Stimulated activated naive CD8-positive, alpha-beta T cell treated with anti-CD3 and anti-CD28 coated beads, Interleukin-15, Interleukin-2, amounts not matched to agents 100 ng/mL and 50 ng/mL, for 24 hours (primary cell): ENCODE data around the gene ECT2L.

Experiments
- H3K27ac Mint-ChIP-seq: one replicate; pipeline ENCODE4 v1.8.0; 2021; ENCODE audit warnings: mild to moderate bottlenecking, mixed read lengths
- H3K27me3 Mint-ChIP-seq: one replicate; pipeline ENCODE4 v1.8.0; 2021; ENCODE audit warnings: mixed read lengths
- H3K36me3 Mint-ChIP-seq: one replicate; pipeline ENCODE4 v1.8.0; 2021; ENCODE audit warnings: low read depth, mixed read lengths
- H3K4me1 Mint-ChIP-seq: one replicate; pipeline ENCODE4 v1.8.0; 2021; ENCODE audit warnings: low read depth, mixed read lengths
- H3K4me3 Mint-ChIP-seq: one replicate; pipeline ENCODE4 v1.8.0; 2021; ENCODE audit warnings: mild to moderate bottlenecking, mixed read lengths
- H3K9me3 Mint-ChIP-seq: one replicate; pipeline ENCODE4 v1.8.0; 2021; ENCODE audit warnings: mixed read lengths

ECT2L gene

DNA sequence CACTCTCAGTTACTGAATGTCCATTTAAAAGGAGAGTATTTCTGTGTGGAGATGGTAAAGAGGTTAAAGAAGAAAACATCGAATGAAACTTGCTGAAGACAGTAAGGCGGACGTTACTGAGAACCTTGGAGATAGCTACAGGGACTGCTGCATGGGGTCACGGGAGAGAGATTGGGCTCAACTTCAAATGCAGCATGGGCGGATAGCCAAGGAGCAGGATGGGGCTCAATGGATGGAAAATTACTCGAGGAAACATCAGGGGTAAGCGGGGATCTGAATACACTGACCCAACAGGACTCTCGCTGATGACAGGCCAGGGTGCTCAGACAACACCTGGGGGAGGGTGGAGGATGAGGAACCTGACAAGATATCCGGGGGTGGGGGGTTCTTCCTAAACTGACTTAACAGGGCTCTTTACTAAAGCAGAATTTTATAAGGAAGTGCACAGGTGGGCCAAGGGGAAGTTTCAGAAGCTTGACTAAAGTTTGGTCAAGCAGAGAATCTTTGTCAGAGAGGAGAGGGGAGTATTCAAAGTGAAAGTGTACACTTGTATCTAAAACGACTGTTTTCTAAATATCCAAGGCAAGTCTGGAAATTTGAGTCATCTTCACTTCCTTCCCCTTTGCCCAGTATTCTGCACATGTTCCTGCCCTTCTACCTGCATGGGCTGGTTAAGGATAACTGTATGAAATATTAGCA, 22.8 kb downstream of the ECT2L start:
- peaks cover 41% of the 10 kb centered on the region for H3K4me1 Mint-ChIP-seq
- H3K27ac Mint-ChIP-seq: peak overlapping the region; percentile 90
- no peaks in the 10 kb centered on the region for H3K27me3 Mint-ChIP-seq
- peak overlapping the region; percentile 49 for H3K4me3 Mint-ChIP-seq
- no peaks in the 10 kb centered on the region for H3K9me3 Mint-ChIP-seq
- H3K36me3 Mint-ChIP-seq: no peaks in the 10 kb centered on the region

- Mint-ChIP-seq H3K27ac (no peak overlapping the region), H3K9me3 (no peaks in the 10 kb centered on the region), H3K27me3 (no peaks in the 10 kb centered on the region), H3K4me3 (no peak overlapping the region), H3K4me1 (peaks cover 40% of the 10 kb centered on the region), H3K36me3 (no peaks in the 10 kb centered on the region)
Observed at GRCh38 chr6:138821519-138821918, 25.6 kb downstream of the ECT2L start.

DNA sequence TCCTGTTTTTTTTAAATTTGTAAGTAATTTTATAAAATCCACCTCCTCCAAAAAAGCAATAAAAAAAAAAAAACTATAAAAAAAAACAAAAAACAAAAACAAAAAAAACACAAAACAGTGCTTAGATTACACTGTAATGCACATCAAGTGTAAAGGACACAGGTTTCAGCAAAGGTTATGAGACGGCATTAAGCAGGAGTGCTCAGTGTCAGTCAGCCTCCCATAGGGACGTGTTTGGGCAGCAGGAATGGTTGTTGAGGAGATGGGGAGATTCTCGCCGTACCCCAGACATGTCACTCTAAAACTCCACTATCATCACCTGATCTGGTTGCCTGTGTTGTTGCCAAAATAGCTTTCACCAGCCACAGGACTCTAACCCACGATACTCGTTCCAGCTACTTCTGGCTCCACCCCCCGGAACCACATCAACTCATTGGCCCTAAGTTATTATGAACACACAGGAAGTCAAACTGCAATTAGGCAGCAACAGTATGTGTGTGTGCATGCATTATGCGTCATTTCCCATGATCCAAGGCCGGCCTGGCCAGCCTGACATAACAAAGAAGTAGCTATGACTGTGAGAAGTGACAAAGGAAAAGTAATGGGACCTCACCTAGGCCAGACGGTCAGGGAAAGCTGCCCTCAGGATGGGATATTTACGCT, 28.7 kb downstream of the ECT2L start:
- H3K4me1 Mint-ChIP-seq: peaks cover 14% of the 10 kb centered on the region
- H3K9me3 Mint-ChIP-seq: no peaks in the 10 kb centered on the region
- H3K27ac Mint-ChIP-seq: peak overlapping the region; percentile 3
- H3K27me3 Mint-ChIP-seq: no peaks in the 10 kb centered on the region
- H3K4me3 Mint-ChIP-seq: no peak overlapping the region
- H3K36me3 Mint-ChIP-seq: no peaks in the 10 kb centered on the region

GRCh38 chr6:138830248-138830647, 34.4 kb downstream of the ECT2L start:
- no peak overlapping the region for H3K4me3 Mint-ChIP-seq
- H3K9me3 Mint-ChIP-seq: no peaks in the 10 kb centered on the region
- H3K4me1 Mint-ChIP-seq: no peaks in the 10 kb centered on the region
- H3K36me3 Mint-ChIP-seq: no peaks in the 10 kb centered on the region
- H3K27me3 Mint-ChIP-seq: no peaks in the 10 kb centered on the region
- H3K27ac Mint-ChIP-seq: no peak overlapping the region

DNA sequence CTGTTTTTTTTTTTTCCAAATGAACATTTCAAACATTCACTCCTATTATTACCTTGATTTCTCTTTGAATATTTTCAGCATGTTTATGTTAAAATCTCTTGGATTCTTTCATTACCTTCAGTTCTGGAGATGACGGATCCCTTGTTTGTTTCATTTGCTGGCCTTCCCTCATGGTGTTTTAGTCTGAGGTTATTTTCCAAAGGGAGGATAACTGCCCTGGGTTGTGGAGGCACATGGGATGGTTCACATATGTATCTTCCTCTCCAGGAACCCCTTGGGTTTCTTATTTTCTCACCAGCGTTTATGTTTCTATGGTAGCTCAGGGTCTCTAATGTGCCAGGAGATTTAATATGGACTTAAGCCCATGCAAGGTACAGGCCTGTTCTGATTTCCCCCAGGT, 36.3 kb downstream of the ECT2L start:
- Mint-ChIP-seq H3K36me3 (no peaks in the 10 kb centered on the region), H3K9me3 (no peaks in the 10 kb centered on the region), H3K27ac (no peak overlapping the region), H3K4me1 (no peaks in the 10 kb centered on the region), H3K27me3 (no peaks in the 10 kb centered on the region), H3K4me3 (no peak overlapping the region)

DNA sequence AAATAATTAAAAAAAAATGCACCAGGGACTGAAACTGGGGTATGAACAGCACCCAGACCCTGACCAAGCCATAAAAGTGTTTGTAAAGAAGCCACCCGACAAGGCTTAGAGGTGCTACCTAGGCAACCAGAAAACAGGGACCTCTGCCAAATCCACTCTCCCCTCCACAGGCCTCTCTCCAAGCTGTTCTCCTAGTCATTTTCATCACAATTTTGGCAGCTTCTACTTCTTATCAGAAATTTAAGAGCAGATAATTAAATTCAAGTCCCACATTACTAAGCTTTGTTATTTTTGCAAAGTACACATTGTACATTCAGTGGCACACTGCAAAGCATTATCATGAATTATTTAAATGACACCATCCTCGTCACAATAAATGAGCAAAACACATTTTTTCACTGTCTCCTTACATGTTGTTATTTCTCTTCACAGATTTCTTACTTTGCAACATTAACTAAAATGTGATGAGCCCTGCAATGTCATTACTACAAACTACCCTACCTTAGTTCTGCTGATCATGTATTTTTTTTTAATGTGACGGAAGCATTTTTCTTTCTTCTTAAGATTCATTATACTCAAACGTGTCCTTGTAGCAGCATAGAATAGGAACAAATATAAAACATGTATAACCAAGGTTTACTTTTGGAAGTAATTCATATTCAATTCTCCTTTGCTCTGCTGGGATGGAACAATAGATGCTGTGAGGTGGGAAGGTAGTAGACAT, 38.1 kb downstream of the ECT2L start:
- Mint-ChIP-seq H3K36me3 (no peaks in the 10 kb centered on the region), H3K27ac (no peak overlapping the region), H3K4me3 (no peak overlapping the region), H3K27me3 (no peaks in the 10 kb centered on the region), H3K4me1 (no peaks in the 10 kb centered on the region), H3K9me3 (no peaks in the 10 kb centered on the region)

- Mint-ChIP-seq H3K27ac (no peak overlapping the region), H3K27me3 (no peaks in the 10 kb centered on the region), H3K4me1 (no peaks in the 10 kb centered on the region), H3K4me3 (no peak overlapping the region), H3K36me3 (no peaks in the 10 kb centered on the region), H3K9me3 (peaks cover 4% of the 10 kb centered on the region)
Observed at GRCh38 chr6:138837246-138837645, 41.4 kb downstream of the ECT2L start.

DNA sequence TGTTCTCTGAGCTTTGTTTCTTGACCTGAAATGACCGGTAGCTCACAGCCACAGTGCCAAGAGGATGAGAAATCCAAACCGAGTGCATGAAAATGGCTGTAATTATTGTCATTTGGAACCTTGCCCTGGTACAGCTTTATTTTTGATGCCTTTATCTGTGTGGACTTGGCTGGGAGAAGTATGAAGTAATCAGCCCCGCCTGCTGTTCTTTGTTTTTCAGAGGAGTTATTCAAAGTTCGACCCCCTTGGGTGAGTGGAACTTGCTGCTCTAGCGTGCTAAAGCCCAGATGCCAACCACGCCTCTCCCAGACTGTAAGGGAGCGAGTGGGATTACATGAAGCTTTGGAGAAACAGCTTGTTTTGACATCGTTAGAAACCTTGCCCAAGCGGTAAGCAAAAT, 48.3 kb downstream of the ECT2L start:
- Mint-ChIP-seq H3K27me3 (no peaks in the 10 kb centered on the region), H3K27ac (no peak overlapping the region), H3K4me3 (no peak overlapping the region), H3K4me1 (no peaks in the 10 kb centered on the region), H3K36me3 (no peaks in the 10 kb centered on the region), H3K9me3 (peaks cover 4% of the 10 kb centered on the region)

DNA sequence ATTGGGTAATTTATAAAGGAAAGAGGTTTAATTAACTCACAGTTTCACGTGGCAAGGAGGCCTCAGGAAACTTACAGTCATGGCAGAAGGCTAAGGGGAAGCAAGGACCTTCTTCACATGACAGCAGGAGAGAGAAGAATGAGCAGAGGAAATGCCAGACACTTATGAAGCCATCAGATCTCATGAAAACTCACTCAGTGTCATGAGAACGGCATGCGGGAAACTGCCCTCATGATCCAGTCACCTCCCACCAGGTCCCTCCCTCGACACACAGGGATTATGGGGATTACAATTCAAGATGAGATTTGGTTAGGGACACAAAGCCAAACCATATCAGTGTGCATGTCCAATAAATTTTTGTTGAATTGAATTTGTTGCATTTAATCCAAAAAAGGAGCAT, 52.0 kb downstream of the ECT2L start:
- no peaks in the 10 kb centered on the region for H3K4me1 Mint-ChIP-seq
- H3K36me3 Mint-ChIP-seq: no peaks in the 10 kb centered on the region
- peaks cover 7% of the 10 kb centered on the region for H3K27me3 Mint-ChIP-seq
- H3K4me3 Mint-ChIP-seq: no peak overlapping the region
- H3K27ac Mint-ChIP-seq: no peak overlapping the region
- no peaks in the 10 kb centered on the region for H3K9me3 Mint-ChIP-seq

DNA sequence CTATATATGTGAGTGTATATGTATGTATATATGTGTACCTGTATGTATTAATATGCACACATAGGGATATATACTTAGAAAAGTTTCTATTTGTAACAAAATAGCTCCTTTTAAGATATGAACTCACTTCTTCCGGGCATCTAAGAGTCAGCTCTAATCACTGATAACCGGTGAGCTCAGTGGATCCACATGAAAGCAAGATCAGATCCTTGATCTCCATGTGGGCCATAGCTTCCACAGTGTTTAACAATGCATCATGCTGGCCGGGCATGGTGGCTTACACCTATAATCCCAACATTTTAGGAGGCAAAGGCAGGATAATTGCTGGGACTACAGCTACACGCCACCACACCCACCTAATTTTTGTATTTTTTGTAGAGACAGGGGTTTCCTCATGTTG, 52.6 kb downstream of the ECT2L start:
- H3K9me3 Mint-ChIP-seq: no peaks in the 10 kb centered on the region
- no peak overlapping the region for H3K4me3 Mint-ChIP-seq
- H3K27ac Mint-ChIP-seq: no peak overlapping the region
- peaks cover 7% of the 10 kb centered on the region for H3K27me3 Mint-ChIP-seq
- H3K36me3 Mint-ChIP-seq: no peaks in the 10 kb centered on the region
- no peaks in the 10 kb centered on the region for H3K4me1 Mint-ChIP-seq

DNA sequence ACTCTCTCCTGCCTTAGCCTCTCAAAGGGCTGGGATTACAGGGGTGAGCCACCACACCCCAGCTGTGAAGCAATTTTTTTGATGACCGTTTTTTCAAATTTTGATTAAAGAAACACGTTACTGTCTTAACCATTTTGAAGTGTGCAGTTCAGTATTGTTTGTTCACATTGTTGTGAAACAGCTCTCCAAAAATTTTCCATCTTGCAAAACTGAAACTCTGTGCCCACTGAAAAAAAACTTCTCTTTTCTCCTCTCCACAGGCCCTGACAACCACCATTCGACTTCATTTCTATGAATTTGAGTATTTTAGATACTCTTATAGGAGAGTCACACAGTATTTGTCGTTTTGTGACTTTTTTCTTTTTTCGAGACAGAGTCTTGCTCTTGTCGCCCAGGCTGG, 53.9 kb downstream of the ECT2L start:
- Mint-ChIP-seq H3K36me3 (no peaks in the 10 kb centered on the region), H3K4me1 (no peaks in the 10 kb centered on the region), H3K27ac (no peak overlapping the region), H3K4me3 (no peak overlapping the region), H3K27me3 (peaks cover 7% of the 10 kb centered on the region), H3K9me3 (no peaks in the 10 kb centered on the region)

GRCh38 chr6:138856654-138857053, 60.8 kb downstream of the ECT2L start:
- no peaks in the 10 kb centered on the region for H3K9me3 Mint-ChIP-seq
- H3K4me1 Mint-ChIP-seq: no peaks in the 10 kb centered on the region
- peak overlapping the region; percentile 3 for H3K27ac Mint-ChIP-seq

GRCh38 chr6:138857775-138858174, 61.9 kb downstream of the ECT2L start:
- Mint-ChIP-seq H3K9me3 (peaks cover 4% of the 10 kb centered on the region), H3K4me1 (no peaks in the 10 kb centered on the region), H3K36me3 (no peaks in the 10 kb centered on the region), H3K4me3 (no peak overlapping the region), H3K27me3 (peaks cover 8% of the 10 kb centered on the region), H3K27ac (no peak overlapping the region)

More at GRCh38 chr6:138856654-138857053, 60.8 kb downstream of the ECT2L start:
- Mint-ChIP-seq H3K36me3 (no peaks in the 10 kb centered on the region), H3K27me3 (peaks cover 7% of the 10 kb centered on the region), H3K4me3 (no peak overlapping the region)

DNA sequence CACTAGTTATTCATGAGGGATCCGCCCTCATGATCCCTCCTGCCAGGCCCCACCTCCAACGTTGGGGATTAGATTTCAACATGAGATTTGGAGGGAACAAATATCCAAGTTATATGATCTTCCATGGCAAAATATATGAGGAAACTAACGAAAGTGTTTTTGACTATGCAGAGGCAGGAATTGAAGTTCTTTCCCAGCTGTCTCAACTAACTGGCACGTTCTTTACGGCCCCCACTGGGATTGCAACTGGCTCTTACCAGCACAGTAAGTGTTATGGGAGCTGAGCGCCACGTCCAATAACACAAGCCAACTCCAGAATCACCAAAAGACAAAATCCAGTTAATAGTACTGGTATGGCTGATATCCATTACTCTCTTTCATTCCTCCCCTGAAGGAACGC, 66.6 kb downstream of the ECT2L start:
- no peaks in the 10 kb centered on the region for H3K36me3 Mint-ChIP-seq
- no peaks in the 10 kb centered on the region for H3K4me1 Mint-ChIP-seq
- H3K4me3 Mint-ChIP-seq: no peak overlapping the region
- H3K27me3 Mint-ChIP-seq: peaks cover 7% of the 10 kb centered on the region
- no peak overlapping the region for H3K27ac Mint-ChIP-seq
- peaks cover 4% of the 10 kb centered on the region for H3K9me3 Mint-ChIP-seq

- Mint-ChIP-seq H3K27ac (no peak overlapping the region), H3K4me1 (no peaks in the 10 kb centered on the region), H3K27me3 (peaks cover 7% of the 10 kb centered on the region)
Observed at GRCh38 chr6:138863321-138863720, 67.4 kb downstream of the ECT2L start.

More at GRCh38 chr6:138863321-138863720, 67.4 kb downstream of the ECT2L start:
- Mint-ChIP-seq H3K36me3 (no peaks in the 10 kb centered on the region), H3K9me3 (peaks cover 4% of the 10 kb centered on the region), H3K4me3 (no peak overlapping the region)
